ENCODE data around the gene HAL. TPM values are rescaled to one million over a fixed set of nuclear protein-coding genes. Genes with fewer than 3 reads are reported as not detected.

Gene HAL
- total and polyA plus RNA-seq, 2 of the 4 experiments (the other 2 are of a cell fraction): under 0.01 to 0.02 TPM

DNA sequence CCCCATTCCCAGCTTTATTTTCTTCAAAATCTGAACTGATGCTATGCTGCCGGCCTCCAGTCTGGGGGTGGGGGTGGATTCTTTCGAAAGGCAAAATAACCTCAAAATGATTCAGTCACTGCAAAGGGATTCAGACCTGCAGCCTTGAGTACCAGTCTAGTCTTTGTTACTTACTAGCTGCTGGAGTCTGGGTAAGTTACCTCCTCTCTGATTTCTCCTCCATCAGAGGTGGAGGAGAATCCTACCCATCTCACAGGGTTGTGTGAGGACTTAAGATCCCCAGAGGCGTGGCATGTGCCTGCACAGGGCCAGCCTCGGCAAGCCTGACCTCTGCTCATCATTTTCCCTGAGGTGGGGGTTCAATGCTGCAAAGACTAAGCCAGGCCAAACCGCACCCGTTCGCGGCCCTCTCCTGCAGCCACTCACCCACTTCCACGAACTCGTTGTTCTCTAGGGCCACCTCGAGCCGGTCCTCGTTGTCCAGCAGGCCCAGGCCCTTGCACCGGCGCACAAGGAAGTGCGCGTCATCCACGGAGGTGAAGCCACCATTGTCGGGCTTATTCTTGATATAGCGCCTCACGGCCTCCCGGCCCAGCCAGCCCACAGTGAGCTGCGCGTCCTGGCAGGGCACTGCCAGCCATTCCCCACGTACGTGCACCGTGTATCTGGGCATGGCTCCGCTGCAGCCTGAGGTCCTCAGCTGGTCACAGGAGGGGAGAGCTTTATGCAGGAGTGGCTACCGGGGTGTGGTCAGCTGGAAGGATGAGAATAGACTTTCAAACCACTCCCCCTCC lies 709 bp downstream of the HAL start:
- peaks cover 4% of the 10 kb centered on the region for H3K27me3 ChIP-seq (ENCODE audit: control insufficient read depth, insufficient read depth, low read length)
- in situ Hi-C loops (cut with MboI; ENCODE audit: low sequenced_read_pairs) (no loop called here), dilution Hi-C loops (cut with HindIII; ENCODE audit: low sequenced_read_pairs, unreplicated experiment) (no loop called here), intact Hi-C loops (cut with micrococcal nuclease) (no loop called here)
- no peaks in the 10 kb centered on the region for H3K4me1 ChIP-seq (ENCODE audit: control insufficient read depth, insufficient read depth, low read length)
- H3K27ac ChIP-seq (ENCODE audit: insufficient read depth, low read length): no peak overlapping the region
- H3K9me3 ChIP-seq (ENCODE audit: control insufficient read depth, insufficient read depth, low read length): no peaks in the 10 kb centered on the region
- ATAC-seq (ENCODE audit: low read depth) (no peak), DNase-seq (no peak)
- H2BK5ac ChIP-seq (ENCODE audit: low read depth, low read length, poor library complexity, severe bottlenecking): no peak overlapping the region
- no peak overlapping the region for H3K18ac ChIP-seq (ENCODE audit: low read depth, low read length)
- no peak overlapping the region for H2BK120ac ChIP-seq (ENCODE audit: low read depth, low read length)
- H2BK20ac ChIP-seq (ENCODE audit: low read depth, low read length): no peak overlapping the region
- no peak overlapping the region for H4K5ac ChIP-seq (ENCODE audit: low read depth, low read length)
- no peak overlapping the region for H2AK9ac ChIP-seq (replicated peaks; ENCODE audit: low read depth, low read length, poor library complexity)
- H2AK5ac ChIP-seq (ENCODE audit: low read depth, low read length): no peak overlapping the region
- no peaks in the 10 kb centered on the region; the same call in 1 of the 2 replicates for H3K9me1 ChIP-seq (ENCODE audit: insufficient read depth, low read length)
- POLR2A ChIA-PET (ENCODE audit: unreplicated experiment): no interaction called here
- no peak overlapping the region for H3K4me3 ChIP-seq (ENCODE audit: insufficient read depth, low read depth, low read length)
- no peak overlapping the region for H4K8ac ChIP-seq (ENCODE audit: low read depth in 2 of 2, low read length in 2 of 2)
- no peak overlapping the region for H3K56ac ChIP-seq (ENCODE audit: extremely low read depth, insufficient read depth, low read length)
- H3K4me2 ChIP-seq (ENCODE audit: low read depth, low read length): no peak overlapping the region
- H4K91ac ChIP-seq (ENCODE audit: insufficient read depth, low read depth, low read length): no peak overlapping the region
- no peaks in the 10 kb centered on the region for H3K79me1 ChIP-seq (ENCODE audit: low read depth in 1 of 2, low read length in 2 of 2)
- 94% methylated on average over 21 of the region's 29 CpGs; no CpG with 5 or more reads in 1 of the 2 experiments for WGBS, 2 experiments (ENCODE audit: extremely low coverage in 2 of 2, insufficient read length in 1 of 2)
- H3K4ac ChIP-seq (ENCODE audit: low read depth, low read length): no peak overlapping the region
- H3K36me3 ChIP-seq (ENCODE audit: control insufficient read depth, insufficient read depth, low read length): peaks cover 3% of the 10 kb centered on the region; the same call in 1 of the 2 replicates
- H3K9ac ChIP-seq (ENCODE audit: low read depth, low read length): no peak overlapping the region
- BruUV-seq (replicated peaks): no TSS peak
- H2BK15ac ChIP-seq (ENCODE audit: low read depth, low read length): no peak overlapping the region
- CTCF ChIA-PET: interaction anchor here (2.2 kb wide), 1 partner anchor 521 kb away, joined by 5 read pairs; no protein-coding TSS in a partner anchor
- no peaks in the 10 kb centered on the region for H4K20me1 ChIP-seq (ENCODE audit: insufficient read depth, low read length)
- H3K14ac ChIP-seq (replicated peaks; ENCODE audit: low read depth, low read length): no peak overlapping the region
- H3K23ac ChIP-seq (ENCODE audit: low read depth, low read length): no peak overlapping the region
- no peak overlapping the region for H2AFZ ChIP-seq (replicated peaks; ENCODE audit: low read length, poor library complexity)
- TF ChIP-seq SMC3 (IDR thresholded peaks at IDR 0.05; ENCODE audit: low read depth, low read length): no peak
- TF ChIP-seq CEBPB (IDR thresholded peaks at IDR 0.05; ENCODE audit: low read depth, low read length): no peak
- no peak for TF ChIP-seq CHD1 (IDR thresholded peaks at IDR 0.05; ENCODE audit: low read depth, low read length)
- TF ChIP-seq, protein P1, sequence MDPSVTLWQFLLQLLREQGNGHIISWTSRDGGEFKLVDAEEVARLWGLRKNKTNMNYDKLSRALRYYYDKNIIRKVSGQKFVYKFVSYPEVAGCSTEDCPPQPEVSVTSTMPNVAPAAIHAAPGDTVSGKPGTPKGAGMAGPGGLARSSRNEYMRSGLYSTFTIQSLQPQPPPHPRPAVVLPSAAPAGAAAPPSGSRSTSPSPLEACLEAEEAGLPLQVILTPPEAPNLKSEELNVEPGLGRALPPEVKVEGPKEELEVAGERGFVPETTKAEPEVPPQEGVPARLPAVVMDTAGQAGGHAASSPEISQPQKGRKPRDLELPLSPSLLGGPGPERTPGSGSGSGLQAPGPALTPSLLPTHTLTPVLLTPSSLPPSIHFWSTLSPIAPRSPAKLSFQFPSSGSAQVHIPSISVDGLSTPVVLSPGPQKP (IDR thresholded peaks at IDR 0.05; ENCODE audit: borderline replicate concordance, low read depth, low read length): no peak
- TF ChIP-seq FOS (IDR thresholded peaks at IDR 0.05; ENCODE audit: low read depth, low read length): no peak
- TF ChIP-seq RAD21 (IDR thresholded peaks at IDR 0.05; ENCODE audit: low read length): no peak
- TF ChIP-seq NFE2L2 (IDR thresholded peaks at IDR 0.05; ENCODE audit: low read depth, low read length): no peak
- TF ChIP-seq RFX5 (IDR thresholded peaks at IDR 0.05; ENCODE audit: low read depth, low read length): no peak
- no peak for TF ChIP-seq BHLHE40 (IDR thresholded peaks at IDR 0.05; ENCODE audit: low read depth, low read length)
- TF ChIP-seq, protein P2, sequence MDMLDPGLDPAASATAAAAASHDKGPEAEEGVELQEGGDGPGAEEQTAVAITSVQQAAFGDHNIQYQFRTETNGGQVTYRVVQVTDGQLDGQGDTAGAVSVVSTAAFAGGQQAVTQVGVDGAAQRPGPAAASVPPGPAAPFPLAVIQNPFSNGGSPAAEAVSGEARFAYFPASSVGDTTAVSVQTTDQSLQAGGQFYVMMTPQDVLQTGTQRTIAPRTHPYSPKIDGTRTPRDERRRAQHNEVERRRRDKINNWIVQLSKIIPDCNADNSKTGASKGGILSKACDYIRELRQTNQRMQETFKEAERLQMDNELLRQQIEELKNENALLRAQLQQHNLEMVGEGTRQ (IDR thresholded peaks at IDR 0.05; ENCODE audit: low read depth, low read length): no peak
- TF ChIP-seq MXI1 (IDR thresholded peaks at IDR 0.05; ENCODE audit: borderline replicate concordance, low read depth, low read length): no peak
- TF ChIP-seq, protein P3, sequence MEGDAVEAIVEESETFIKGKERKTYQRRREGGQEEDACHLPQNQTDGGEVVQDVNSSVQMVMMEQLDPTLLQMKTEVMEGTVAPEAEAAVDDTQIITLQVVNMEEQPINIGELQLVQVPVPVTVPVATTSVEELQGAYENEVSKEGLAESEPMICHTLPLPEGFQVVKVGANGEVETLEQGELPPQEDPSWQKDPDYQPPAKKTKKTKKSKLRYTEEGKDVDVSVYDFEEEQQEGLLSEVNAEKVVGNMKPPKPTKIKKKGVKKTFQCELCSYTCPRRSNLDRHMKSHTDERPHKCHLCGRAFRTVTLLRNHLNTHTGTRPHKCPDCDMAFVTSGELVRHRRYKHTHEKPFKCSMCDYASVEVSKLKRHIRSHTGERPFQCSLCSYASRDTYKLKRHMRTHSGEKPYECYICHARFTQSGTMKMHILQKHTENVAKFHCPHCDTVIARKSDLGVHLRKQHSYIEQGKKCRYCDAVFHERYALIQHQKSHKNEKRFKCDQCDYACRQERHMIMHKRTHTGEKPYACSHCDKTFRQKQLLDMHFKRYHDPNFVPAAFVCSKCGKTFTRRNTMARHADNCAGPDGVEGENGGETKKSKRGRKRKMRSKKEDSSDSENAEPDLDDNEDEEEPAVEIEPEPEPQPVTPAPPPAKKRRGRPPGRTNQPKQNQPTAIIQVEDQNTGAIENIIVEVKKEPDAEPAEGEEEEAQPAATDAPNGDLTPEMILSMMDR (conservative IDR thresholded peaks at IDR 0.05; ENCODE audit: low read depth, low read length): no peak
- TF ChIP-seq RCOR1 (IDR thresholded peaks at IDR 0.05; ENCODE audit: insufficient replicate concordance, low read length): no peak
- TF ChIP-seq POLR2A (IDR thresholded peaks at IDR 0.05; ENCODE audit: low read depth, low read length): no peak
- TF ChIP-seq MAFK (IDR thresholded peaks at IDR 0.05; ENCODE audit: low read depth, low read length): no peak
